ENCODE data around the gene GREB1.

DNA sequence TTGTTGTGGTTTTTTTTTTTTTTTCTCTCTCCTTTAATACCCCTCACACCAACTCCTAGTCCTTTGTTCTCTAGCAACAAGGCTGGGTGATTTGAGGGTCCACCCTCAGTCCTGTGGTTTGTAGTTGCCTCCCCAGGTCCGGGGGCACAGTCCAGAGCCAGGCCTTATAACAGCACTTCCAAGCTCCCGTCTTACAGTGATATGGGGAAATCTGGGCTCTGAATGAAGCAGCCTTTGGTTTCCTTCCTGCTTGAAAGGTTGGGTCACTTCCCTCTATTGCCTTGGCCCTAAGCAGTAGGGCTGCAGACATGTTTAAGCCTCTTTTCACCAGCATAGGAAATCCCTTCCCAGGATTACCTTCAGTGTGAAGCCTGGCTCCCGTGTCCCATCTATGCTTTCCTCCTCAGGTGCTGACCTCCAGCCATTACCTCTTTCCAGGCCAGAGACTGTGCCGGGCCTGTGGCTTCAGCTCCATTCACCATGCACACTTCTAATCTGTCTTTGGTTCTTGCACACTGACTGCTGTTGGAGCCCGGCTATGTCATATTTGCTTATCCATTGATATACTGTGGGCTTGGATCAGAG lies 157.3 kb downstream of the GREB1 start:
- no peak for TF ChIP-seq POLR2A (IDR thresholded peaks at IDR 0.05)
- TF ChIP-seq, protein P1, sequence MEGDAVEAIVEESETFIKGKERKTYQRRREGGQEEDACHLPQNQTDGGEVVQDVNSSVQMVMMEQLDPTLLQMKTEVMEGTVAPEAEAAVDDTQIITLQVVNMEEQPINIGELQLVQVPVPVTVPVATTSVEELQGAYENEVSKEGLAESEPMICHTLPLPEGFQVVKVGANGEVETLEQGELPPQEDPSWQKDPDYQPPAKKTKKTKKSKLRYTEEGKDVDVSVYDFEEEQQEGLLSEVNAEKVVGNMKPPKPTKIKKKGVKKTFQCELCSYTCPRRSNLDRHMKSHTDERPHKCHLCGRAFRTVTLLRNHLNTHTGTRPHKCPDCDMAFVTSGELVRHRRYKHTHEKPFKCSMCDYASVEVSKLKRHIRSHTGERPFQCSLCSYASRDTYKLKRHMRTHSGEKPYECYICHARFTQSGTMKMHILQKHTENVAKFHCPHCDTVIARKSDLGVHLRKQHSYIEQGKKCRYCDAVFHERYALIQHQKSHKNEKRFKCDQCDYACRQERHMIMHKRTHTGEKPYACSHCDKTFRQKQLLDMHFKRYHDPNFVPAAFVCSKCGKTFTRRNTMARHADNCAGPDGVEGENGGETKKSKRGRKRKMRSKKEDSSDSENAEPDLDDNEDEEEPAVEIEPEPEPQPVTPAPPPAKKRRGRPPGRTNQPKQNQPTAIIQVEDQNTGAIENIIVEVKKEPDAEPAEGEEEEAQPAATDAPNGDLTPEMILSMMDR (IDR thresholded peaks at IDR 0.05) = no peak

Measured in ovary (tissue), 3 donors.